ENCODE measurements around the gene DLL4. TPM values are rescaled to one million over a fixed set of nuclear protein-coding genes. Genes with fewer than 3 reads are reported as not detected.

Gene DLL4
- total and polyA plus RNA-seq, 4 donors, result 11.8 to 31.8 (median 17.1) TPM

DNA sequence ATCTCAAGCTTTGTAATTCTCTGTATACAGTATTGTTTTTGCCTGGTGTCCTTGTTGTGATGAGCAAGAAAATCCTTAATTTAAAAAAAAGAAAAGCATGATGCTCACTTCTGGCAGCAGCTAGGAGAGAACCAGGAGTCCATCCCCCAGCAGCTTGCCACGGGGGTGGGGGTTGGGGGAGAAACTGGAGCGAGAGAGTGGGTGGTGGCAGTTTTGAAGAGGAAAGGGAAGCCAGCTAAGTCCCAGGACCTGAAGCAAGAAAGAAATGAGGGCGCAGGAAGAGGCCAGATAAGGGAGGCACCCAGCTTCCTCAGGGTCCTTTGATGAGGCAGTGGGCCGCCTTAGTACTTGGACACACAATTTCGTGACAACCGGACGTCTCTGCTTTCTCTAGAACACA lies 47.7 kb downstream of the DLL4 start:
- Histone ChIP-seq H3K9me3 (ENCODE audit: control insufficient read depth in 4 of 4, insufficient read depth in 3 of 4, low read length in 3 of 4) (no peaks in the 10 kb centered on the region), H3K27ac (ENCODE audit: low read depth in 1 of 2, low read length in 1 of 2) (peak overlapping the region in 1 of 2 donors; percentile 27), H3K4me1 (ENCODE audit: control insufficient read depth in 5 of 5, insufficient read depth in 5 of 5, low read length in 5 of 5) (peaks cover 0 to 19% (median 0%) of the 10 kb centered on the region in 5 donors), H3K9ac (ENCODE audit: insufficient read depth in 1 of 2, low read length in 2 of 2) (no peak overlapping the region), H3K36me3 (ENCODE audit: control insufficient read depth in 4 of 4, insufficient read depth in 4 of 4, low read length in 4 of 4) (peaks cover 33 to 43% (median 40%) of the 10 kb centered on the region in 4 donors), H3K4me3 (no peak overlapping the region), H3K27me3 (ENCODE audit: control insufficient read depth in 3 of 3, insufficient read depth in 3 of 3, low read length in 2 of 3) (no peaks in the 10 kb centered on the region)
- DNase-seq (no peak), ATAC-seq (ENCODE audit: insufficient read depth, low FRiP score) (no peak)
- TF ChIP-seq, protein P1, sequence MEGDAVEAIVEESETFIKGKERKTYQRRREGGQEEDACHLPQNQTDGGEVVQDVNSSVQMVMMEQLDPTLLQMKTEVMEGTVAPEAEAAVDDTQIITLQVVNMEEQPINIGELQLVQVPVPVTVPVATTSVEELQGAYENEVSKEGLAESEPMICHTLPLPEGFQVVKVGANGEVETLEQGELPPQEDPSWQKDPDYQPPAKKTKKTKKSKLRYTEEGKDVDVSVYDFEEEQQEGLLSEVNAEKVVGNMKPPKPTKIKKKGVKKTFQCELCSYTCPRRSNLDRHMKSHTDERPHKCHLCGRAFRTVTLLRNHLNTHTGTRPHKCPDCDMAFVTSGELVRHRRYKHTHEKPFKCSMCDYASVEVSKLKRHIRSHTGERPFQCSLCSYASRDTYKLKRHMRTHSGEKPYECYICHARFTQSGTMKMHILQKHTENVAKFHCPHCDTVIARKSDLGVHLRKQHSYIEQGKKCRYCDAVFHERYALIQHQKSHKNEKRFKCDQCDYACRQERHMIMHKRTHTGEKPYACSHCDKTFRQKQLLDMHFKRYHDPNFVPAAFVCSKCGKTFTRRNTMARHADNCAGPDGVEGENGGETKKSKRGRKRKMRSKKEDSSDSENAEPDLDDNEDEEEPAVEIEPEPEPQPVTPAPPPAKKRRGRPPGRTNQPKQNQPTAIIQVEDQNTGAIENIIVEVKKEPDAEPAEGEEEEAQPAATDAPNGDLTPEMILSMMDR (IDR thresholded peaks at IDR 0.05; ENCODE audit: control extremely low read depth, extremely low read depth), result no peak
- WGBS, 2 donors, result 56 to 65% methylated on average over 7 of the region's 7 CpGs

DNA sequence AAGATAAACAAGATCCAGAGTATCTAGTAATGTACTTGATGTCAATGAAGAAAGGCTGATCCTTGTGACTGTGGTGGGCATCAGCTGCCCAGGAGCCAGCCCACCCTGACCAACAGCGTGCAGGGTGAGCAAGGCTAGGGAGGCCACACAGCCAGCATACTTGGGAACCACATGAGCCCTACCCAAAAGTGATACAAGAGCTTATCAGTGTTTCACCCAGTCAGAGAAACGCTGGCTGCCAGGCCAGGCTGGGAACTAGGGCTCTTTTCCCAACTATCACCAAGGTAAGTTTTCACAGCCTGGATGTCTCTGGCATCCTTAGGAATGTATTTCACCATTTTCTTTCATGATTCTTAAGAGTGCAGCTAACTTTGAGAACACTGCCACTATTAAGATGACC lies 49.0 kb downstream of the DLL4 start:
- ATAC-seq (ENCODE audit: insufficient read depth, low FRiP score) (no peak), DNase-seq (no peak)
- Histone ChIP-seq H3K27me3 (ENCODE audit: control insufficient read depth in 3 of 3, insufficient read depth in 3 of 3, low read length in 2 of 3) (no peaks in the 10 kb centered on the region), H3K9me3 (ENCODE audit: control insufficient read depth in 4 of 4, insufficient read depth in 3 of 4, low read length in 3 of 4) (no peaks in the 10 kb centered on the region), H3K4me3 (no peak overlapping the region), H3K9ac (ENCODE audit: insufficient read depth in 1 of 2, low read length in 2 of 2) (no peak overlapping the region), H3K27ac (ENCODE audit: low read depth in 1 of 2, low read length in 1 of 2) (no peak overlapping the region), H3K4me1 (ENCODE audit: control insufficient read depth in 5 of 5, insufficient read depth in 5 of 5, low read length in 5 of 5) (peaks cover 0 to 14% (median 0%) of the 10 kb centered on the region in 5 donors), H3K36me3 (ENCODE audit: control insufficient read depth in 4 of 4, insufficient read depth in 4 of 4, low read length in 4 of 4) (peaks cover 44 to 54% (median 50%) of the 10 kb centered on the region in 4 donors)
- TF ChIP-seq, protein P1 (IDR thresholded peaks at IDR 0.05; ENCODE audit: control extremely low read depth, extremely low read depth), result no peak
- WGBS, 2 donors, result 93 to 98% methylated on average over 2 of the region's 2 CpGs

DNA sequence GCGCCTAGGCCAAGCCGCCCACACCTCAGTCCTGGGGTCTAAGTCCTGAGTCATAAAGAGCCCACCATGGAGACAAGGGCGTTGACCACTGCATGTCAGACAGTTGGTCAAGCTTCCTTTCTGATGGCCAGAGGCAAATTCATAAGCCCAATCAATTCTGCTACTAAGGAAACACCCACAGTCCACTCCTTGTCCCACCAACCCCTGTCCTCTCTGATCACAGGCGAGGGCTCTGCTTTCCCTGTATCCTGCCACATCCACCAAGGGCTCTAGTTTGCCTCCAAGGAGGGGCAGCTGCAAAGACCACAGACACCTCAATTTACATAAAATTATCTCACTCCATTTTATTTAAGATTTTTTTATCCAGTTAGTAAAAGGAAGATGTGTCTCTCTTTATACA lies 49.4 kb downstream of the DLL4 start:
- WGBS, 2 donors, result 96 to 99% methylated on average over 4 of the region's 4 CpGs
- DNase-seq, result no peak
- no peak overlapping the region for H3K27ac ChIP-seq (ENCODE audit: low read depth in 1 of 2, low read length in 1 of 2)
- no peaks in the 10 kb centered on the region for H3K9me3 ChIP-seq (ENCODE audit: control insufficient read depth in 4 of 4, insufficient read depth in 3 of 4, low read length in 3 of 4)
- no peak overlapping the region for H3K4me3 ChIP-seq
- peaks cover 0 to 14% (median 0%) of the 10 kb centered on the region in 5 donors for H3K4me1 ChIP-seq (ENCODE audit: control insufficient read depth in 5 of 5, insufficient read depth in 5 of 5, low read length in 5 of 5)
- no peak overlapping the region for H3K9ac ChIP-seq (ENCODE audit: insufficient read depth in 1 of 2, low read length in 2 of 2)
- TF ChIP-seq, protein P1 (IDR thresholded peaks at IDR 0.05; ENCODE audit: control extremely low read depth, extremely low read depth), result no peak
- no peak for ATAC-seq (ENCODE audit: insufficient read depth, low FRiP score)
- H3K27me3 ChIP-seq (ENCODE audit: control insufficient read depth in 3 of 3, insufficient read depth in 3 of 3, low read length in 2 of 3), result no peaks in the 10 kb centered on the region
- H3K36me3 ChIP-seq (ENCODE audit: control insufficient read depth in 4 of 4, insufficient read depth in 4 of 4, low read length in 4 of 4), result peaks cover 48 to 57% (median 53%) of the 10 kb centered on the region in 4 donors

DNA sequence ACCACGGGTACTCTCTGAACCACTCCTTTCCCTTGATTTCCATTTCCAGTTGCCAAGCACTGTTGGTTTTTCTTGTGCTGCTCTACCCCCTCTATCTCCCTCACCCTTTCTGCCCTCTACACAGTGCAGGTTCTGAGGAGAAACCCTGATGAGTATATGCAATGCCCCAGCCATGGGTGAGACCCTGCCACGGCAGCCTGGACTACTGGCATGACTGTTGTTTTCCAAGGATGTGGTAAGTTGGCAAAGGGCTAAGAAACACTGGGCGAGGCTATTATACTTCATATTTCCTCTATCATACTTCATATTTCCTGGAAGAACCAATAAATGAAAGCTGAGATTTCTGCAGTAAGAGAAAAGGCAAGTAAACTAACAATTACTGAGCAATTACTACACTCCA lies 52.0 kb downstream of the DLL4 start:
- Histone ChIP-seq H3K27ac (ENCODE audit: low read depth in 1 of 2, low read length in 1 of 2) (peak overlapping the region in 1 of 2 donors; percentile 57), H3K4me3 (no peak overlapping the region), H3K9me3 (ENCODE audit: control insufficient read depth in 4 of 4, insufficient read depth in 3 of 4, low read length in 3 of 4) (no peaks in the 10 kb centered on the region), H3K4me1 (ENCODE audit: control insufficient read depth in 5 of 5, insufficient read depth in 5 of 5, low read length in 5 of 5) (peaks cover 0 to 9% (median 0%) of the 10 kb centered on the region in 5 donors), H3K36me3 (ENCODE audit: control insufficient read depth in 4 of 4, insufficient read depth in 4 of 4, low read length in 4 of 4) (peaks cover 62 to 69% (median 68%) of the 10 kb centered on the region in 4 donors), H3K9ac (ENCODE audit: insufficient read depth in 1 of 2, low read length in 2 of 2) (no peak overlapping the region), H3K27me3 (ENCODE audit: control insufficient read depth in 3 of 3, insufficient read depth in 3 of 3, low read length in 2 of 3) (no peaks in the 10 kb centered on the region)
- DNase-seq, result no peak
- 56 to 87% methylated on average over 3 of the region's 3 CpGs for WGBS, 2 donors
- TF ChIP-seq, protein P1 (IDR thresholded peaks at IDR 0.05; ENCODE audit: control extremely low read depth, extremely low read depth), result no peak
- ATAC-seq (ENCODE audit: insufficient read depth, low FRiP score), result no peak

All from lung (tissue), 12 donors.